HCT116 (cell line): ENCODE results near the gene MEF2B. TPM values are rescaled to one million over a fixed set of nuclear protein-coding genes. Genes with fewer than 3 reads are reported as not detected.
A peak's percentile ranks its signal among the peaks of the same experiment; 100 is the strongest.

Source experiments
- ATAC-seq: fragments of 200-7000 bp; cut with Tn5 transposase; 2 replicates; pipeline ENCODE4 v1.9.1; 2020; ENCODE audit warnings: mild to moderate bottlenecking, moderate library complexity
- BruUV-seq: library from RNA; stranded (reverse); fragments of 400-500 nt; replicated peaks from 2 replicates; lab custom pipeline; 2021; lab: Mats Ljungman, UMichigan
- CTCF ChIA-PET: fragments of 300-600 bp; sonication (Branson Sonifier 250); formaldehyde crosslinking; loops from one replicate; lab custom pipeline; 2021; ENCODE audit warnings: antibody characterized with exemption; lab: Charles Lee
- POLR2A ChIA-PET: fragments of 300-600, 350-600 bp; sonication (Branson Sonifier 250); formaldehyde crosslinking; loops from one replicate; lab custom pipeline; 2021; ENCODE audit warnings: antibody characterized with exemption; lab: Charles Lee
- RAD21 ChIA-PET, 2 experiments: fragments of 300-600 bp; sonication (Branson Sonifier 250); formaldehyde crosslinking; loops; one replicate each; lab custom pipeline; 2023; ENCODE audit warnings: low total read pairs in 2 of 2; ENCODE audit not compliant: uncharacterized antibody in 2 of 2, unreplicated experiment in 2 of 2, low non-redundant PET in 1 of 2; lab: Charles Lee
- DNase-seq: peaks from one replicate; pipeline ENCODE4 v3.0.0-alpha.2; 2010; ENCODE audit warnings: low read depth, low spot score
- H2AFZ ChIP-seq: fragments of 200-600 bp; shearing (Covaris generic), sonication (generic); 2 replicates; pipeline ENCODE4 v1.6.1; 2017; ENCODE audit warnings: low read depth, mixed run types, mixed read lengths, antibody characterized with exemption, low read length; ENCODE audit not compliant: poor library complexity, severe bottlenecking
- H3K27ac ChIP-seq: 2 replicates; pipeline ENCODE4 v1.5.1; 2012; ENCODE audit warnings: low read depth, low read length
- H3K27me3 ChIP-seq: fragments of 200-600 bp; sonication (generic); 2 replicates; pipeline ENCODE4 v1.6.1; 2016; ENCODE audit warnings: mixed run types, low read length, mixed read lengths; ENCODE audit not compliant: insufficient read depth
- H3K36me3 ChIP-seq, 2 experiments: fragments of 200-500 bp in 1 of 2; fragments of 200-600 bp in 1 of 2; sonication (Bioruptor generic) in 1 of 2; sonication (generic) in 1 of 2; 2 replicates each; pipeline versions ENCODE4 v1.5.1 to v1.6.1; 2014 to 2016; ENCODE audit warnings: low read length in 2 of 2, inconsistent platforms in 1 of 2, mixed read lengths in 1 of 2, mixed run types in 1 of 2; ENCODE audit not compliant: insufficient read depth in 2 of 2, control insufficient read depth in 1 of 2
- H3K4me1 ChIP-seq, 2 experiments: fragments of 200-600 bp in 1 of 2; sonication (generic) in 1 of 2; 2 replicates each; pipeline versions ENCODE4 v1.5.1 to v1.6.1; 2012 to 2017; ENCODE audit warnings: low read length in 2 of 2, inconsistent platforms in 1 of 2, mild to moderate bottlenecking in 1 of 2, mixed read lengths in 1 of 2, mixed run types in 1 of 2, moderate library complexity in 1 of 2; ENCODE audit not compliant: insufficient read depth in 2 of 2, control insufficient read depth in 1 of 2
- H3K4me2 ChIP-seq: fragments of 200-600 bp; sonication (generic); 2 replicates; pipeline ENCODE4 v1.6.1; 2017; ENCODE audit warnings: mixed run types, low read length, mixed read lengths
- H3K4me3 ChIP-seq, 2 experiments: fragments of 200-600 bp in 1 of 2; sonication (generic) in 1 of 2; replicated peaks in 1 of 2; 2 replicates each; pipeline ENCODE4 v1.5.1; 2011 to 2016; ENCODE audit warnings: low read length in 2 of 2, control low read depth in 1 of 2, low read depth in 1 of 2, mild to moderate bottlenecking in 1 of 2, mixed read lengths in 1 of 2, mixed run types in 1 of 2
- H3K79me2 ChIP-seq: fragments of 200-600 bp; sonication (generic); 2 replicates; pipeline ENCODE4 v1.6.1; 2017; ENCODE audit warnings: mild to moderate bottlenecking, mixed run types, low read length, moderate library complexity, mixed read lengths; ENCODE audit not compliant: insufficient read depth
- H3K9ac ChIP-seq: fragments of 200-600 bp; sonication (generic); 2 replicates; pipeline ENCODE4 v1.6.1; 2016; ENCODE audit warnings: low read length, mixed read lengths
- H3K9me2 ChIP-seq: fragments of 200-600 bp; sonication (generic), shearing (Covaris generic); 2 replicates; pipeline ENCODE4 v1.6.1; 2017; ENCODE audit warnings: mixed run types, mild to moderate bottlenecking, moderate library complexity; ENCODE audit not compliant: insufficient read depth
- H3K9me3 ChIP-seq, 2 experiments: fragments of 200-500 bp in 1 of 2; fragments of 200-600 bp in 1 of 2; sonication (Bioruptor generic) in 1 of 2; sonication (generic) in 1 of 2; 2 replicates each; pipeline ENCODE4 v1.6.1; 2014 to 2017; ENCODE audit warnings: low read length in 2 of 2, mixed read lengths in 2 of 2, inconsistent platforms in 1 of 2, low read depth in 1 of 2, mild to moderate bottlenecking in 1 of 2, mixed run types in 1 of 2, moderate library complexity in 1 of 2; ENCODE audit not compliant: control insufficient read depth in 1 of 2, insufficient read depth in 1 of 2
- H4K20me1 ChIP-seq: fragments of 200-600 bp; sonication (generic), shearing (Covaris generic); 2 replicates; pipeline ENCODE4 v1.6.1; 2017; ENCODE audit warnings: mixed run types, mild to moderate bottlenecking, moderate library complexity; ENCODE audit not compliant: insufficient read depth
- CBX3 ChIP-seq: IDR thresholded peaks from 2 replicates; pipeline ENCODE4 v1.6.1; 2012; ENCODE audit warnings: low read depth
- ELF1 ChIP-seq: IDR thresholded peaks from 2 replicates; pipeline ENCODE4 v1.6.1; 2012; ENCODE audit warnings: low read depth, borderline replicate concordance
- EZH2 ChIP-seq: fragments of 200-600 bp; sonication (generic); IDR thresholded peaks from 2 replicates; pipeline ENCODE4 v1.6.1; 2017; ENCODE audit warnings: antibody characterized with exemption, mixed run types
- EZH2phosphoT487 ChIP-seq: fragments of 200-600 bp; IDR thresholded peaks from 2 replicates; pipeline ENCODE4 v1.6.1; 2018; ENCODE audit warnings: antibody characterized with exemption, borderline replicate concordance
- FOSL1 ChIP-seq: IDR thresholded peaks from 2 replicates; pipeline ENCODE4 v1.6.1; 2012; ENCODE audit warnings: low read depth
- JUND ChIP-seq: IDR thresholded peaks from 2 replicates; pipeline ENCODE4 v1.6.1; 2012
- MAX ChIP-seq: IDR thresholded peaks from 2 replicates; pipeline ENCODE4 v1.6.1; 2012
- POLR2A ChIP-seq: IDR thresholded peaks from 2 replicates; pipeline ENCODE4 v1.7.0; 2011; ENCODE audit warnings: borderline replicate concordance; ENCODE audit not compliant: insufficient read depth, insufficient read length; ENCODE audit errors: extremely low read depth
- RAD21 ChIP-seq: IDR thresholded peaks from 2 replicates; pipeline ENCODE4 v1.6.1; 2012; ENCODE audit warnings: low read depth, mild to moderate bottlenecking
- SRF ChIP-seq: IDR thresholded peaks from 2 replicates; pipeline ENCODE4 v1.6.1; 2012; ENCODE audit warnings: low read depth
- ZFX ChIP-seq: fragments of 450-650 bp; IDR thresholded peaks from 2 replicates; pipeline ENCODE4 v1.6.1; 2017
- intact Hi-C: fragments of 100-400 bp; cut with micrococcal nuclease; formaldehyde crosslinking; loops from 2 replicates; pipeline ENCODE4 v1.10.0; 2022
- total RNA-seq: library from RNA; stranded (reverse); gene quantifications from one replicate; pipeline ENCODE4 v1.2.1, GENCODE V29; 2021; ENCODE audit not compliant: unreplicated experiment
- TF ChIP-seq, protein P1 (sequence below), 3 experiments: fragments of 200-600 bp in 1 of 3; sonication (generic) in 1 of 3; IDR thresholded peaks in 2 of 3; conservative IDR thresholded peaks in 1 of 3; 2 replicates each; pipeline ENCODE4 v1.5.1; 2012 to 2017; ENCODE audit warnings: low read depth in 2 of 3, low read length in 2 of 3, antibody characterized with exemption in 1 of 3, borderline replicate concordance in 1 of 3, control low read depth in 1 of 3, mild to moderate bottlenecking in 1 of 3, mixed read lengths in 1 of 3, mixed run types in 1 of 3, moderate library complexity in 1 of 3; ENCODE audit not compliant: insufficient read depth in 1 of 3
- TF ChIP-seq, protein P2 (sequence below): IDR thresholded peaks from 2 replicates; pipeline ENCODE4 v1.6.1; 2011; ENCODE audit warnings: mild to moderate bottlenecking, low read length, moderate library complexity; ENCODE audit not compliant: insufficient replicate concordance; ENCODE audit errors: extremely low read depth
- TF ChIP-seq, protein P3 (sequence below): IDR thresholded peaks from 2 replicates; pipeline ENCODE4 v1.6.1; 2012

MEF2B gene
- total RNA-seq, 1 experiment from 2014 or later: 7.9 TPM

DNA sequence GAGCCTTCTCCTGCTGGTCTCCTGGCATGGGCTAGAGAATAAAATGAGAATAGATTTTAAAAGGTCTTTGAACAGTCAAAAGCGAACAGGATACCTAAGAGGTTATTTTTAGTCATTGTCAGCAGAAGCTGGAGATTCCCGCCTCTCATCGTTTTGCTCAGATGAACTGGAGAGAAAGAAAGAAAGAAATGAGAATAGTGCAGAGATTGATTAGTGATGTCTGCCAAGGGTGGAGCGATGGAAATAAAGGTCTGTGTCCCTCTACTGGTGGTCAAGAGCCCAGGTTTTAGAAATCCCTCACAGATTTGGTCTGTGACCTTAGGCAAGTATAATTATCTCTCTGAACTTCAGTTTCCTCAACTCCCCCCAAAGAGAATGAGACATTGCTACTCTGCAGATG, 47.0 kb upstream of the MEF2B start:
- no peaks in the 10 kb centered on the region for H3K79me2 ChIP-seq
- no peak overlapping the region for H3K27ac ChIP-seq
- no peaks in the 10 kb centered on the region for H4K20me1 ChIP-seq
- TF ChIP-seq JUND (no peak), RAD21 (peak; percentile 27; the same call in 1 of the 2 replicates), EZH2phosphoT487 (no peak), MAX (no peak), POLR2A (no peak), CBX3 (peak; percentile 62; the same call in 1 of the 2 replicates), SRF (peak; percentile 71)
- TF ChIP-seq, protein P1, sequence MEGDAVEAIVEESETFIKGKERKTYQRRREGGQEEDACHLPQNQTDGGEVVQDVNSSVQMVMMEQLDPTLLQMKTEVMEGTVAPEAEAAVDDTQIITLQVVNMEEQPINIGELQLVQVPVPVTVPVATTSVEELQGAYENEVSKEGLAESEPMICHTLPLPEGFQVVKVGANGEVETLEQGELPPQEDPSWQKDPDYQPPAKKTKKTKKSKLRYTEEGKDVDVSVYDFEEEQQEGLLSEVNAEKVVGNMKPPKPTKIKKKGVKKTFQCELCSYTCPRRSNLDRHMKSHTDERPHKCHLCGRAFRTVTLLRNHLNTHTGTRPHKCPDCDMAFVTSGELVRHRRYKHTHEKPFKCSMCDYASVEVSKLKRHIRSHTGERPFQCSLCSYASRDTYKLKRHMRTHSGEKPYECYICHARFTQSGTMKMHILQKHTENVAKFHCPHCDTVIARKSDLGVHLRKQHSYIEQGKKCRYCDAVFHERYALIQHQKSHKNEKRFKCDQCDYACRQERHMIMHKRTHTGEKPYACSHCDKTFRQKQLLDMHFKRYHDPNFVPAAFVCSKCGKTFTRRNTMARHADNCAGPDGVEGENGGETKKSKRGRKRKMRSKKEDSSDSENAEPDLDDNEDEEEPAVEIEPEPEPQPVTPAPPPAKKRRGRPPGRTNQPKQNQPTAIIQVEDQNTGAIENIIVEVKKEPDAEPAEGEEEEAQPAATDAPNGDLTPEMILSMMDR (IDR thresholded peaks at IDR 0.05 in 2 of 3, conservative IDR thresholded peaks at IDR 0.05 in 1 of 3; ENCODE audit: borderline replicate concordance in 1 of 3, insufficient read depth in 1 of 3, low read depth in 2 of 3, low read length in 2 of 3): peak in 2 of 3 experiments; percentile 55 to 56; a peak in 4 of 6 replicates
- TF ChIP-seq, all 23 proteins: peak for 4
- H3K9me3 ChIP-seq: no peaks in the 10 kb centered on the region
- H3K27me3 ChIP-seq: no peaks in the 10 kb centered on the region
- POLR2A ChIA-PET: no interaction called here
- H3K9ac ChIP-seq: no peak overlapping the region
- DNase-seq: peak; percentile 75
- H3K4me1 ChIP-seq: peaks cover 5 to 8% of the 10 kb centered on the region in 2 experiments; a peak in 2 of 4 replicates
- no peaks in the 10 kb centered on the region for H3K9me2 ChIP-seq
- RAD21 ChIA-PET: no interaction called here
- H3K4me3 ChIP-seq: no peak overlapping the region
- no peaks in the 10 kb centered on the region for H3K36me3 ChIP-seq
- intact Hi-C loops: no loop called here
- CTCF ChIA-PET: no interaction called here
- BruUV-seq: no TSS peak
- H2AFZ ChIP-seq: no peak overlapping the region
- H3K4me2 ChIP-seq: peak overlapping the region; percentile 12; the same call in 1 of the 2 replicates
- ATAC-seq: peak; percentile 76

- CTCF ChIA-PET: no interaction called here
- no peak overlapping the region for H2AFZ ChIP-seq
- POLR2A ChIA-PET: no interaction called here
- no peak overlapping the region for H3K4me2 ChIP-seq
- RAD21 ChIA-PET: no interaction called here
- H3K36me3 ChIP-seq: no peaks in the 10 kb centered on the region
- no peaks in the 10 kb centered on the region for H3K79me2 ChIP-seq
- no peak for DNase-seq
- H4K20me1 ChIP-seq: no peaks in the 10 kb centered on the region
- BruUV-seq: no TSS peak
- no peak overlapping the region for H3K4me3 ChIP-seq
- intact Hi-C loops: no loop called here
- ATAC-seq: no peak
- H3K9me3 ChIP-seq: no peaks in the 10 kb centered on the region
- peaks cover 5 to 8% of the 10 kb centered on the region in 2 experiments; a peak in 2 of 4 replicates for H3K4me1 ChIP-seq
- H3K27ac ChIP-seq: no peak overlapping the region
- no peaks in the 10 kb centered on the region for H3K9me2 ChIP-seq
- no peaks in the 10 kb centered on the region for H3K27me3 ChIP-seq
- no peak overlapping the region for H3K9ac ChIP-seq
- TF ChIP-seq ZFX (no peak), CBX3 (no peak), POLR2A (no peak), ELF1 (no peak), FOSL1 (no peak), EZH2 (no peak)
- TF ChIP-seq, protein P2, sequence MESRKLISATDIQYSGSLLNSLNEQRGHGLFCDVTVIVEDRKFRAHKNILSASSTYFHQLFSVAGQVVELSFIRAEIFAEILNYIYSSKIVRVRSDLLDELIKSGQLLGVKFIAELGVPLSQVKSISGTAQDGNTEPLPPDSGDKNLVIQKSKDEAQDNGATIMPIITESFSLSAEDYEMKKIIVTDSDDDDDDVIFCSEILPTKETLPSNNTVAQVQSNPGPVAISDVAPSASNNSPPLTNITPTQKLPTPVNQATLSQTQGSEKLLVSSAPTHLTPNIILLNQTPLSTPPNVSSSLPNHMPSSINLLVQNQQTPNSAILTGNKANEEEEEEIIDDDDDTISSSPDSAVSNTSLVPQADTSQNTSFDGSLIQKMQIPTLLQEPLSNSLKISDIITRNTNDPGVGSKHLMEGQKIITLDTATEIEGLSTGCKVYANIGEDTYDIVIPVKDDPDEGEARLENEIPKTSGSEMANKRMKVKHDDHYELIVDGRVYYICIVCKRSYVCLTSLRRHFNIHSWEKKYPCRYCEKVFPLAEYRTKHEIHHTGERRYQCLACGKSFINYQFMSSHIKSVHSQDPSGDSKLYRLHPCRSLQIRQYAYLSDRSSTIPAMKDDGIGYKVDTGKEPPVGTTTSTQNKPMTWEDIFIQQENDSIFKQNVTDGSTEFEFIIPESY: no peak
- TF ChIP-seq, protein P3, sequence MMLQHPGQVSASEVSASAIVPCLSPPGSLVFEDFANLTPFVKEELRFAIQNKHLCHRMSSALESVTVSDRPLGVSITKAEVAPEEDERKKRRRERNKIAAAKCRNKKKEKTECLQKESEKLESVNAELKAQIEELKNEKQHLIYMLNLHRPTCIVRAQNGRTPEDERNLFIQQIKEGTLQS: no peak
- TF ChIP-seq, protein P1 (IDR thresholded peaks at IDR 0.05 in 2 of 3, conservative IDR thresholded peaks at IDR 0.05 in 1 of 3; ENCODE audit: borderline replicate concordance in 1 of 3, insufficient read depth in 1 of 3, low read depth in 2 of 3, low read length in 2 of 3): no peak
Measured at GRCh38 chr19:19215792-19216191, 45.7 kb upstream of the MEF2B start.
